ENCODE results near the gene OR4C5. TPM values are rescaled to one million over a fixed set of nuclear protein-coding genes. Genes with fewer than 3 reads are reported as not detected.
"Not testable (repeated sequence)": the region's sequence is repeated elsewhere in the genome, so short reads cannot be mapped to it uniquely, and the experiment has no call there.

OR4C5 gene
- polyA plus RNA-seq (ENCODE audit: insufficient read length in 4 of 4) = not detected

DNA sequence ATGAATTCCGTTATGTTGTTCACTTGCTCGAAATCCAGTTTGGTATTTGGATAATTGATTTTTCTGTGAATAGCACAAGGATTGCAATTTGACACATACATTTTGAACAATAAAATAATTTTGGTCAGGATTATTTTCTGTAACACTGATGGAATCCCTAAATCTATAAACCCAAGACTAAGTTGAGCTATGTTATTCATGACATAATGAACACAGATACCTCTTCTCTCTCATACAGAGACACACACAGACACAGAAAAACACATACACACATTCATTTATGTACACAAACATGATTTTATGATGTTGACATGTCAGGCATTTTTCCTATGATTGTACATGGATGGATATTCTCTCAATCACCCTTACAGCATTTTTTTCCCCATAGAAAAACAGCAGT lies at the start of gene OR4C5:
Gene OR4C5 (minus strand): TSS at position 101 of the 400 bp plus-strand sequence. CDS start 0 bp downstream, at position 101.
- DNase-seq (ENCODE audit: low read depth in 4 of 4, low spot score in 3 of 4) = no peak

GRCh38 chr11:48384670-48385069 lies 18.4 kb upstream of the OR4C5 start:
- DNase-seq (ENCODE audit: low read depth in 4 of 4, low spot score in 3 of 4) = no peak

DNA sequence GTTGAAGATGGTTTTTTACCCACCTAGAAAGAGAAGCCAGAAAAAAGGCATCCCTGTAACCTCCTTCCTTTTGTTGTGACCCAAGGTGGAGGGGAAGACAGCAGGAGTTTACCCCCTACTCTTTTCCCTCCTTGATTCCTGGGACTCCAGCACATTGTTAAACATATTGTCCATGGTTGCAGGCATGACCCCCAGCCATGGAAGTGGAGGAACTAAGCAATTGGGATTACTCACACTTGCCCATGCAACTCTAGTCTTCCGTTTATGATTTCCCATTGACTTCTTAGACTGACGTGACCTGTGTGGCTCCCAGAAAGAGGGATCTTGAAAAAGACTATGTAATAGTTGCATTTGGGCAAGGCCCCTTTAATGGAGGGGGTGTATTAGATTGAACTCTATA lies 17.9 kb upstream of the OR4C5 start:
- not testable (repeated sequence) for DNase-seq (ENCODE audit: low read depth in 4 of 4, low spot score in 3 of 4)

GRCh38 chr11:48361289-48361688 lies 5.0 kb downstream of the OR4C5 start:
- not testable (repeated sequence) for DNase-seq (ENCODE audit: low read depth in 4 of 4, low spot score in 3 of 4)

DNA sequence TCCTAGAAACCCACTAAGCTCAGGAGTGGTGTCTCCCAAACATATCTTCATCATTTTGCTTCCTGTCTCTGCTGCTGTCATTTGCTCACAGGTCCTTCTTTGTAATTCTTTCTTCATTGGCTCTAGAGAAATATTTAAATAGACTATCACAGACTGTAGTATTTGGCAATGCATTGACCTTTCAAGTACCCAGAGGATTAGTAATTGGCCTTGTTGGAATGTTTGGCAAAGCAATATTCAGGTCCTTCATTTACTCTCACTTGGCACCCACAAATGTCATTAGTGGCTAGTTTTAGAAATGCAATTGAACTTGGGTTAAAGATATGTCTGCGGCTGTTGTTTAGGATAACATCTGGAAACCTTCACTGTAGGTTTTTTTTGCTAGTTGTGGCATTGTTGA lies 11.6 kb downstream of the OR4C5 start:
- no peak for DNase-seq (ENCODE audit: low read depth in 4 of 4, low spot score in 3 of 4)

GRCh38 chr11:48354013-48354412 lies 12.3 kb downstream of the OR4C5 start:
- DNase-seq (ENCODE audit: low read depth in 4 of 4, low spot score in 3 of 4) = no peak

GRCh38 chr11:48346286-48346685 lies 20.0 kb downstream of the OR4C5 start:
- DNase-seq (ENCODE audit: low read depth in 4 of 4, low spot score in 3 of 4) = not testable (repeated sequence)

GRCh38 chr11:48342505-48342904 lies 23.8 kb downstream of the OR4C5 start:
- DNase-seq (ENCODE audit: low read depth in 4 of 4, low spot score in 3 of 4) = not testable (repeated sequence)

DNA sequence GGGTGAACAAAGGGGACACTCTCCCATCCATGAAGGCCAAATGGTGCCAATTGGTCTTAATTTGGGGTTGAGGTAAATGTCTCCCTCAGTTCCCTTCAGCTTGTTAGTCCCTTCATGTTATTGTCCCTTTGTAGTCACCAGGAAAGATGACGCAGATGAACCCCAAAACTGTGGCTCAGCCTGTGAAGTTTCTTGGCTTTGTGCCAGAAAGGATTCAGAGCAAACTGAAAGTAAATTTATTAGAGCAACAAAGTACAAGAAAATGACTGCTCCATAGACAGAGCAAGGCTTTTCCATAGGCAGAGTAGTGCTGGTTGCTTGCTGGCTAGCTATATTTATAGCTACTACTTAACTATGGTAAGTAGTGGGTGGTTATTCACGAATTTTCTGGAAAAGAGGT lies 24.8 kb downstream of the OR4C5 start:
- DNase-seq (ENCODE audit: low read depth in 4 of 4, low spot score in 3 of 4) = no peak

DNA sequence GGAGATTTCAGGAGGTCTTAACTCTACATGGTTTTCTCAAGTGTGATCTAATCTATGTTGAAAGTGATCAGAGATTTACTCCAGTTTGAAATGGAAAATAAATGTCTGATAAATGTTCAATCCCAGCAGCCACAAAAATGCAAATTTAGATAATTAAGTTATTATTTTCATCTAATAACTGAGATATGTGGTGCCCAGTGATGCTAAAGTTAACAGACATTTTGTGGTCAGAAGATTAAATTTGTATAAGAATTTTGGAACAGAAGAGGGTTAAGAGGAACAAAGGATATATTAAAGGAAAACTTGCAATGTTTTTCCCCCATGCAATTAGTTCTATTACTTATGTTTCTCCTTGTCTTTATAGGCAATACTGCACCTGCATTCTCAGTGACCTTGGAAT lies 41.6 kb downstream of the OR4C5 start, which contains the start of gene OR4C3:
Gene OR4C3 (plus strand): TSS at position 301 of the 400 bp plus-strand sequence. CDS start 102 bp downstream, outside the sequence.
- not testable (repeated sequence) for DNase-seq (ENCODE audit: low read depth in 4 of 4, low spot score in 3 of 4)

GRCh38 chr11:48319813-48320212 lies 46.5 kb downstream of the OR4C5 start:
- DNase-seq (ENCODE audit: low read depth in 4 of 4, low spot score in 3 of 4) = not testable (repeated sequence)

Other genes with a start within 250 kb of the OR4C5 start
- gene OR4B1, start 149.7 kb downstream of the OR4C5 start, polyA plus RNA-seq (ENCODE audit: insufficient read length in 4 of 4) = not detected
- not detected for gene OR4X2, start 121.4 kb downstream of the OR4C5 start, polyA plus RNA-seq (ENCODE audit: insufficient read length in 4 of 4)
- not detected for gene OR4X1, start 102.6 kb downstream of the OR4C5 start, polyA plus RNA-seq (ENCODE audit: insufficient read length in 4 of 4)
- gene OR4S1, start 60.2 kb downstream of the OR4C5 start, polyA plus RNA-seq (ENCODE audit: insufficient read length in 4 of 4) = not detected
- not detected for gene OR4C3, start 41.5 kb downstream of the OR4C5 start, polyA plus RNA-seq (ENCODE audit: insufficient read length in 4 of 4)
- gene OR4A47, start 122.3 kb upstream of the OR4C5 start, polyA plus RNA-seq (ENCODE audit: insufficient read length in 4 of 4) = not detected

All from right renal pelvis (tissue), 4 donors.